Measurements from ENCODE around the gene DCC.

GRCh38 chr18:53142005-53142404 lies 802.0 kb downstream of the DCC start:
- no peak for TF ChIP-seq ZNF384 (IDR thresholded peaks at IDR 0.05)
- TF ChIP-seq FOXM1 (IDR thresholded peaks at IDR 0.05; ENCODE audit: borderline replicate concordance) = no peak
- no peak for TF ChIP-seq FOXK2 (IDR thresholded peaks at IDR 0.05)
- no peak for TF ChIP-seq PKNOX1 (IDR thresholded peaks at IDR 0.05)
- no peak for TF ChIP-seq FOXA1 (IDR thresholded peaks at IDR 0.05)
- TF ChIP-seq HDGF (IDR thresholded peaks at IDR 0.05; ENCODE audit: borderline replicate concordance) = no peak
- no peak for TF ChIP-seq SUZ12 (IDR thresholded peaks at IDR 0.05)
- no peak for TF ChIP-seq ELF4 (IDR thresholded peaks at IDR 0.05)
- TF ChIP-seq TARDBP (IDR thresholded peaks at IDR 0.05) = no peak

Measured in HEK293T (cell line).